Hindlimb muscle (tissue), 1 donor: ENCODE measurements around the gene CYP11A1. TPM values are rescaled to one million over a fixed set of nuclear protein-coding genes. Genes with fewer than 3 reads are reported as not detected.
A peak's percentile ranks its signal among the peaks of the same experiment; 100 is the strongest.
"Not testable (repeated sequence)": the region's sequence is repeated elsewhere in the genome, so short reads cannot be mapped to it uniquely, and the experiment has no call there.

ENCODE experiments used
- DNase-seq: peaks from one replicate; pipeline ENCODE4 v3.0.0-alpha.2; 2013
- polyA plus RNA-seq: library from polyadenylated mRNA; unstranded; fragments of 120-200 nt; gene quantifications from one replicate; pipeline ENCODE4 v1.2.1, GENCODE V29; 2013; ENCODE audit not compliant: insufficient read length

CYP11A1 gene
- polyA plus RNA-seq, 1 donor, result 1.4 TPM

DNA sequence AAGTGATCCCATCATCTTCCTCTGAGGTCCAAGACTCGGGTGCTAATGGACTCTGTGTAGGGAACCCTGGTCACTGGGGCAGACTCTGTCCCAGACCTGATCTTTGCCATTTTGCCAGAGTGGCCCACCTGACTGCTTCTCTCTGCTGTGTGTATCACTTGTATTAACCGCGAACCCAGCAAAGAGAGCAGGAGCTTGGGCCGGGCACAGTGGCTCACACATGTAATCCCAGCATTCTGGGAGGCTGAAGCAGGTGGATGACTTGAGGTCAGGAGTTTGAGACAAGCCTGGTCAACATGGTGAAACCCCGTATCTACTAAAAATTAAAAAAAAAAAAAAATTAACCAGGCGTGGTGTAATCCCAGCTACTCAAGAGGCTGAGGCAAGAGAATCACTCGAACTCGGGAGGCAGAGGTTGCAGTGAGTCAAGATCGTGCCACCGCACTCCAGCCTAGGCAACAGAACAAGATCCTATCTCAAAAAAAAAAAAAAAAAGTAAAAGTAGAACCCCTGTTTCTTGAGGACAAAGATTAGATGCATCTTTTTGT, 32.9 kb upstream of the CYP11A1 start:
- no peak for DNase-seq

DNA sequence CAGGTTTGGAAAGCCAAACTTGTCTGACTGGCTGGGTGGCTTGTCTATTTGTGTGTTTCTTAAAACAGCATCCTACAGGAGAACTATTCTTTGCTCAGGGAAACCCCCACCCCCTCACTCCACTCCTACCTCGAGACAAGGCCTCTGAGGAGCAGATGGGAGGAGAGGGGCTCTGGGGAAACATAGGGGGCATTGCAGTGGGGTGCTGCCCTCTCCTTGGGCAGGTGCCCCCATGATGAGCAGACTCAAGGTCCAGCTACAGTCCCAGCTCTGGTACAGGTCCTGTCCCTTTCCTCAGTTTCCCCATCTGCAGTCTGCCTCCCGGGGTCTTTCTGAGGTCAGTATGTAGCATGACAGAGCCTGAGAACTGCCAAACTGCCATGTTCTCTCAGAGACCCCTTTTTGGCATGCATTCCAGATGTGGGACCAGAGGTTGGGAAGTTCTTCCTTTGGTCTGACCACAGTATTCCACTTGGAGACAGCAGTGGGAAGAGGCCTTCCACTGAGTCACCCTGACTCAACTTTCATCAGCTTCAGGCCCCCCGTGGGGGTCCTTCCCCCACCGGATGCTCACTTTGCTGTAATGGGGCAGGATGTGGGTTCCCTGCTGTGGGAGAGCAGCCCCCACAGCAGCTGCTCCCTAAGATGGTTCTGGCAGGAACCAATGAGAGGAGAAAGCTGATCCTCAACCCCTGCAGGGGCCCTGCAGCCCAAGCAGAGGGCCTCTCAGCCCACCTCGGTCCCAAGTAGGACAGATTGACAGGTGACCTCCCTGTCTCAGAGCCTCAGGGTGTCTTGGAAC, 32.3 kb upstream of the CYP11A1 start:
- no peak for DNase-seq

DNA sequence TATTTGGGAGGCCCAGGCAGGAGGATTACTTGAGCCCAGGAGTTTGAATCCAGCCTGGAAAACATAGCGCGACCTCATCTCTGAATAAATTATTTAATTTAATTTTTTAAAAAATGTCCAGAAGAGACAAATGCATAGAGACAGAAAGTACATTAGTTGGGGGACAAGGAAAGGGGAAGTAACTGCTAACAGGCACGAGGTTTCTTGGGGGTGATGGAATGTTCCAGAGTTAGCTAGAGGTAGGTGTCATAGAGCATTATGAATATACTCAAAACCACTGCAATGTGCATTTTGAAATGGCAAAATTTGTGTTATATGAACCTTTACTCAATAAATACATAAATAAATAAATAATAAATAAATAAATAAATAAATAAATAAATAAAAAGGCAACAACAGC, 31.7 kb upstream of the CYP11A1 start:
- DNase-seq, result no peak

DNA sequence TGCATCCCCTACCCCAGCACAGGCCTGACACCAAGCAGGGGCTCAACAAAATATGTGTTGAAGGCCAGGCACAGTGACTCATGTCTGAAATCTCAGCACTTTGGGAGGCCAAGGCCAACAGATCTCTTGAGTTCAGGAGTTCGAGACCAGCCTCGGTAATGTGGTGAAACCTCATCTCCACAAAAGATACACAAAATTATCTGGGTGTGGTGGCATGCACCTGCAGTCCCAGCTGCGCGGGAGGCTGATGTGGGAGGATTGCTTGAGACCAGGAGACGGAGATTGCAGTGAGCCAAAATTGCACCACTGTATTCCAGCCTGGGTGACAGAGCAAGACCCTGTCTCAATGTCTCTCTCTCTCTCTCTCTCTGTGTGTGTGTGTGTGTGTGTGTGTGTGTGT, 30.7 kb upstream of the CYP11A1 start:
- DNase-seq, result no peak

DNA sequence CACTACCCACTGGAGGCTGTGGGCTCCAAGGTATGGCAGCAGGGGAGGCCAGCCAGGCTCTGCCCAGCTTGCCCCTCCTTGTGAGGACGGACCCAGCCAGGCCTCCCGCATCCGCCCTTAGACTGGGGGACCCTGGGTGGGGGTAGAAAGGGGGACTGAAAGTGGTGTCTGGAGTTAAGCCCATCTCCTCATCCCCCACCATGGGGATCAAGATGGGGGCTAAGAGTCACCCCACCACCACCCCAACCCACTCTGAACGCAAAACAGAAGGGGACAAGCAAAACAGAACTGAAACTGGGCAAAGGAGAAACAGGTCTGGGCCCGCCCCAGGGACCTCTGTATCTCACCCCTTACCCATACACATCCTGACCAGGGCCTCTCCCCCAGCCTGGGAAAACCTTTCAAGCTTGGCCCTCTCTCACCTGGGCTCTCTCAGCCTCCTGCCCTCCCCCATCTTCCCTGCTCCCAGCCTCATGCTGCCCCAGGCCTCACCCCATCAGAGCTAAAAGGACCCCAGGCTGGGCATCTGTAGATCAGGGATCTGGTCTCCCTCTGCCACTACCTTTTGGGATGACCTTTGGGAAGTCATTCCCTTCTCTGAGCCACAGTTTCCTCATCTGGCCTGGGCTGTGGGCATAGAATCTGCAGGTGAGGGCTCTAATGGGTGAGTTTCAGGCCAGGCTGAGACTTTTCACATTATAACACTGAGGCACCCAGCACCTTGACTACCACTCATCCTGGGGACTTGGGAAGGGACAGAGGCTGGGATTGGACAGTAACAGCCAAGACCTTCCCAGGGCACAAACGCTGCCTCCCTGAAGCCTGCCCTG, 30.0 kb upstream of the CYP11A1 start:
- no peak for DNase-seq

DNA sequence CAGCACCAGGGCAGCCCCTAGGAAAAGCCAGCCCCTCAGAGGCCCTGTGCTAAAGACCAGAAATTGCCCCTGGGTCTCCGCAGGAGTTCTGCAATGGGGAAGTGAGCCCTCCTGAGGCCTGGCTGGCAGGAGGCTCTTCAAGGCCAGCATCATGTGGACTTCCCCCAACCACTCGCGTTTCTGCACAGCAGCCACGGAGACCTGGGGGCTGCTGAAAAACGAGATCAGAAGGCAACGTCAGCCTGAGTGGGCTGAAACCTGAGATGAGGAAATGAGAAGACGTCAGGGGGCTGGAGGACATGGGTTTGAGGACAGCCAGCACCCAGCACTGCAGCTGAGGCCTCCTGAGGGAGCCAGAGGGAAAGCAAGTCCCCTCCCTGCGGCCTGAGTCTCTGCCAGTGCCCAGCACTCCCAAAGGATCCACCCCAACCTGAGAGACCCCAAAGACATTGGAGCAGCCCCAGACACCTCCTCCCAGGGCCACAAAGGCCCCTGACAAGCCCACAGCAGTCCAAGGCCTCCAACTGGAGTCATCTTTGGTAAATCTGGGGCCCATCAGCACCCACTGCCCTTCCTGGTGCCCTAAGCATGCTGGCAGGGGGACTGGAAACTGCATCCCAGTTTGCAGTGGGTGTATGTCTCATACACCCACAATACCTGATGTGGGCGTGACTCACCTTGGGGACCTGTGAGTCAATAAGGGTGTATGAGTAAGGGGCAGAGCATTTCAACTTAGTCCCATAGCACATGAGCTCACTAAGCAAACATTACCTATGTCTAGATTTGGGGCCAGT, 29.2 kb upstream of the CYP11A1 start:
- no peak for DNase-seq

DNA sequence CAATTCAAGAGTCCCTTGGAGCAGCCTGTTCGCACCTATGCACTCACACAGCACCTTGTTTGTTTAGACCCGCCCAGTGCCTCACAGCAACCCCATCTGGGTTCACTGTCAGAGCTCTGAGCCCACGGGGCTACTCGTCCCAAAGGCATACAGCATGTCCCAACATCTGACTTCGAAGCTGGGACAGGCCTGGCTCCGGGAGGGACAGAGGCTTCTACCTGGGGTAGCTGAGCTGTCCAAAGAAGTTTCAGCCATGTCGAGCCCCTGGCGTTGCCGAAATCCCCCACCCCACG, 28.6 kb upstream of the CYP11A1 start:
- DNase-seq, result no peak

DNA sequence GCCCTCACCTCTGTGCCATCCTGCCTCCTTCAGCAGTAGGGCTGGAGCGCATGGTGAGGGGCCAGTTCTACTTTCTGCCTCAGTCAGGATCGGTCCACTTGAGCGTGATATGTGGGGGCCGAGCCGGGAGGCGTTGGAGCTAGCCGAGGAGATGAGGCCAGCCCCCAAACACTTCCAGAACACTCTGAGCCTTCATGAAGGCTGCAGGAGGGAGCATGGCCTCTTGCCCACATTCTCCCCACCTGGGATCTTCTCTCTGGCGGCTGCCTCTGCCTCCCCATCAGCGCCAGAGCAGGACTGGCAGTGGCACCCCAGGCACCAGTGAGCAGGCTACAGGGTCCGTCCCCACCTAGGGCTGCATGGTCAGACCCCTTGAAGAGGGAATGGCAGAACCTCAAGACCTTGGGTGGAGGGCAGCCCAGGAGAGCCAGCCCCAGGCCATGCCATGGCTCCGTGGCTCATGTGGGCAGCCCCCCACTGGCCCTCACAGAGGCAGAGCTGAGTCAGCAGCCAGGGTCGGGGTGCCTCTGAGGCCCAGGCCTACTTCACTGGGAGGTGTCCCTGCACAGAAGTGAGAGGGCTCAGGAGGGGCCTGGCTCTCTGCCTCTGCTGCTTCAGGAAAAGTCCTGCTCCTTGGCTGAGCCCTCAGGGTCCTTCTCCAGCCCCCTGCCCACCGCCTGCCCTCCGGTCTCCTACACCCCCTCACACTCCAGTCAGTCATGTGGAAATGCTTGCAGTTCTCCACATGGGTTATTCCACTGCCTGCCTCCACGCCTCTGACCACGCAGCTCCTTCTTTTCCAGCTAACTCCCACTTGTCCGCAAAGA, 28.1 kb upstream of the CYP11A1 start:
- DNase-seq, result no peak

DNA sequence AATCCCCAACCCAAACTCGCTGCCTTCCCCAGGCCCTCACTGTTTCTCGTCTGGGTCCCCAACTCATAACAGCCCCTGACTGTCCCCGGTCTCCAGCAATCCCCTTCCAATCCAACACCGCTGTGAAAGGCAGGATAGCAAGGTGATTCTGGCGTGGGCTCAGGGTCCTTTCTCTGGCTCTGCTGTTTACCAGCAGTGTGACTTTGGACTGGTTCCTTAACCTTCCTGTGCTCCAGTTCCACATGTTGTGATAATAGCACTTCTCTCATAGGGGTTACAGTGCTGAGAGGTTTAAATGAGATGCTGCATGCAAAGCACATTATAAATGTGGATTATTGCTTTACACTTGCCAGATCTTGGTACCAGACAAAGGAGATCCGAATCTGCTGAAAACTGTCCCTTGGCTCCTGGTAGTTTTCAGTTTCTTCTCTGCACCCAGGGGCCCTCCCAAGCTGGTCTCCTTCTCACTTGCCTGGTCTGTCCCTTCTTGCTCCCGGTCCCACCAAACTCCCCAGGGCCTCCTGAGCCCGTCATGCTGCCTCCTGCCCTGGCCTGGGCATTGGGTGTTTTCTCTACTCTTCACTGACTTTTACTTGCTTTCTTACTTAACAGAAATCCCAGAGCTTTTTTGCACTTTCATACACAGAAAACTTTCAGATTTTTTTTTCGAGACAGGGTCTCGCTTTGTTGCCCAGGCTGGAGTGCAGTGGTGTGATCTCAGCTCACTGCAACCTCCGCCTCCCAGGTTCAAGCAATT, 26.8 kb upstream of the CYP11A1 start:
- DNase-seq, result no peak

DNA sequence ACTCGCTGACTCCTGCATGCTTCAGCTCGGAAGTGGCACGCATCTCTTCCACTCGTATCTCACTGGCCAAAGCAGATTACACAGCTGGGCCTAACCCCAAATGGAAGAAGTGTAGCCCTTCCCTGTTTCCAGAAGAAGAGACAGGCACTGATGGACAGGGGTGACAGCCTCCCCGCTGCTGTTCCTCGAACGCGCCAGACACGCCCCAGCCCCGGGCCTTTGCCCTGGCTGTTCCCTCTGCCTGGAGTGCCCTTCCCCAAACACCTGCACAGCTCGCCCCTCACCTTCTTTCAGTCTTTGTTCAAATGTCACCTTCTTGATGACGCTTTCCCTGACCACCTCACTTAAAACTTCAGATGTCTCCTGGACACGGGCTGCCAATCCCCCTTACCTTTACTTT, 26.0 kb upstream of the CYP11A1 start:
- no peak for DNase-seq

DNA sequence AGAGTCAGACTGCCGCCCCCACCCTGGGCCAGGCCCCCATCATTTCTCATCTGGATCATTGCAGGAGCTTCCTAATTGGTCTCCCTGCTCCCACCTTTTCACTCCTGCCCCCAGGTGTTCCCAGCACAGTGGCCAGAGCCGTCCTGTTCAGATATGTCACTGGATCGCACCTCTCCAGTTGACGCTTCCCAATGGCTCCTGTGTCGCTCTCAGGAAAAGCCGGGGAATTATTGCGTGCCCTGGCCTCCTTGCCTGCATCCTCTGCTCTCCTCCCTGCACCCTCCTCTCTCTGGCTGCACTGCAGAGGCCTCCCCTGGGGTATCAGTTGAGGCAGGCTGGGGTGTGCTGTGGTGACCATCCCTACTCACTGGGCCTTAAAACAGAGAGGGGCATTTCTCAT, 25.5 kb upstream of the CYP11A1 start:
- no peak for DNase-seq

DNA sequence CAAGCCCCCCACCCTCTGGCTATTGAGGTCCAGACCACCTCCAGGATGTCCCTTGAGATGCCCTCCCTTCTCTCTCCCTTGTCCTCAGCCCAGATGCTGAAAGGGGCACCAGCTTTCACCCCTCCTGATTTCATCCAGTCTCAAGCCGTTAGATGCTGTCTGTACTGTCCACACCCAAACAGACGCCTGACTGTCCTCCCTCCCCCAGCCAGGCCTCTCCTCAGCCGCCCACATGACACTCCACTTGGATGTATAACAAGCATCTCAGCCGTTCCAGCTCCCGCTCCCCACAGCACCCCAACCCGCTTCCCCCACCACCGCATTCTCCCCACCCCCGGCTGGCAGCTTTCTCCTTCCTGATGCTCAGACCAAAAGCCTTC, 25.0 kb upstream of the CYP11A1 start:
- peak; percentile 63 for DNase-seq

DNA sequence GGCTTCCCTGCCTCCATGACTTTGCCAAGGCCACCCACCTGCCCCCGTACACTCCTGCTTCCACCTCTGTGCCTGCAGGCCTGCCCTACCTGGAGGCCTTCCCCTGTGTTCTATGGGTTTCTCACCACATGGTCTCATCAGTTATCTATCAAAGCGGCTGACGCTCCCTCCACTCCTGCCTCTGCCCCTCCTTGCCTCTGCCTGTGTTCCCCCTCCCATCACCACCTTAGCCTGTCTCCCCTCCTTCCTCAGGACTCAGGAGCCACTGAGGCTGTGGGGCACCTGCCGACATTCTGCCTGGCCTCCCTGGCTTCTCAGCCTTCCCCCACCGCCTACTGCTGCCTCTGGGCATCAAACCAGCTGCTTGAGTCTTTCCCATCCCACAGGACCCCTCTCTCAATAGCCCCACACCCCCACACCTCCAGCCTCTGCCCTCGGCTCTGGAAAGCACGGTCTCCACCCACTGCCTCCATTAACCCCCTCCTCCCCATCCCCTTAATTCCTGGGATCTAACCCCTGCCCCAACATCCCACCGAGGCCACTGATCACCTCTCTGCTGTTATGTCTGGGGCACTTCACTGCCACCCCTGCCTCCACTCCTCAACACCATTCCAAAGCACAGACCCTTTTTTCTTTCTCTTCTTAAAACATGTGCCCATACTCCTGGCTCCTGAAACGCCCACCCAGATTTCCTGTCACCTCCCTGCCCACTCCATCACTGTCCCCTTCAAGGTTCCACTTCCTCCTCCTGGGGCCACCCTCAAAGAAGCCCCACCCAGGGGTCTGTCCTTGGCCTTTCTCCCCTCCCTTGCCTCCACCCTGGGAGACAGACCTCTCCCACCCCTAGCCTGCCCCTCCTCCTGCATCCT, 24.4 kb upstream of the CYP11A1 start:
- no peak for DNase-seq

DNA sequence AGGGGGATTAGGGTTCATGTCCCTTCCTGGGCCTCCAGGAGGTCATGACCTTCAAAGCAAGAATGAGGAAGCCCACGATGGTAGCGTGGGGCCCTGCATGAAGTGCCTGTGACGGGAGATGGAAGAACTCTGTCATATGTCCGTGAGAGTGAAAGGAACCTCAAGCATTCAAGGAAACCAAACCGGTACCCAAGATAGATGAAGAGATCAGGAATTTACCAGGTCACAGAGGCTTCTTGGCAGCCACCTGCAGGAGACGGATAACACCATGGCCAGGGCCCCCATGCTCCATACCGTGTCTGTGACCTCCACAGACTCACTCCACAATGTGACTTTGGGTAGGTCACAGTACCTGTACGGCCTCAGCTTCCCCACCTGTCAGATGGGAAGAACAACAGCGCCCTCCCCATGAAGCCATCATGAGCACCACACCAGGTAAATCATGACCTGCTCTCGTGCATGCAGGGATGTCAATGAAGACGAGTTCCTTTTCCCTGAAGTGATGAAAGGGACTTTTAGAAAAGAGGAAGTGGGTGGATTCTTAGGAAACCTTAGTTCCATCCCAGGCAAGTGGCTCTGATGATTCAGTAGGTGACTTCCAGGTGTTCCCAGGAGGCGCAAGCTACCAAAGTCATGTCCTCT, 23.3 kb upstream of the CYP11A1 start:
- DNase-seq, result no peak

DNA sequence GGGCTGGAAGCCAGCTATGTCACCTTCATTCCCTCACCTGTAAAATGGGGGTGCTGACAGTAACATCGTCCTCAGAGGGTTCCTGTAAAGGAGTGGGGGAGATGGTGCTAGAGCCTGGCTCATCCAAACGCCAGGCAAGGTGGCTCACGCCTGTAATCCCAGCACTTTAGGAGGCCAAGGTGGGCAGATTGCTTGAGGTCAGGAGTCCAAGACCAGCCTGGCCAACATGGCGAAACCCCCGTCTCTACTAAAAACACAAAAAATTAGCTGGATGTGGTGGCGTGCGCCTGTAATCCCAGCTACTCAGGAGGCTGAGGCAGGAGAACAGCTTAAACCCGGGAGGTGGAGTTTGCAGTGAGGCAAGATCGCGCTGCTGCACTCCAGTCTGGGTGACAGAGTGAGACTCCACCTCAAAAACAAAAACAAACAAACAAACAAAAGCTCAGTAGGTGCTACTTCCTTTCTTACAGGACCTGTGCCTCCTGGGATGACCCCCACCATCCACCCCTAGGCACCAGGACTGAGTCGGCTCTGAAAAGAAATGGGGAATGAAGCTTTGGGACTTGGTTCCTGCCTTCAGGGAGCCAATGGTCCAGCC, 22.7 kb upstream of the CYP11A1 start:
- not testable (repeated sequence) for DNase-seq

DNA sequence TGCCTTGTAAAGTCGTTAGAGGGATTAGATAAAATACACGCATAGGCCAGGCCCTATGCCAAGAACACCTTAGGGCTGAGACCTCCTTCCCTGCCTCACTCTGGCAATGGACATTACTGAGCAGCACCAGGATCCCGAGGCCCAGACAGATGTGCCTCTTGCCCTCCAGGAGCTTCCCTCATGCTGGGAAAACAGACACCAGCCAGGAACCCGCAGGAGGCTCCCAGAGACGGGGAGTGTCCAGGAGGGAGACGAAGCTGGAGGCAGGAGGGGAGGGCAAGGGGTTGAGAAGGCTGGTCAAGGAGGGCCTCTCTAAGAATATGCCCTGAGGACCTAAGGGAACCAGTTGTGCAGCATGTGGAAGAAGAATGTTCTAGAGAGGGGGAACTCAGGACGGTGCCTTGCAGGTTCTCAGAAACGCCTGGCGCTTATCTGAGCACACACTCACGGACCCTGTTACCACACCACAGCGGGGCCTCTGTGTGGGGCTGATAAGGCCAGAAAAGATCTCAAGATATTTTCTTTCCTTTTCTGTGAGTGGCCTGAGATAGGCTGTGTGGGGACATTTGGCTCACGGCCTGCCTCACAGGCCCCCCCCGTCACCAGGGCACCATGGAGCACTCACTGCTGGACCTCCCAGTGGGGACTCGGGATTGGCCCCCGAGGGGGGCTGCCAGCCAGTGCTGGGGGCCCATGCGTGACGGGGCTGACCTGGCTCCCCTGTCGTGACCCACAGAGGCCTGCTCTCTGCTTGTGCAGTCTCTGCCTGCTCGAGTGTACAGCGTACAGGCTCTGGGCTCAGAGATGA, 22.0 kb upstream of the CYP11A1 start:
- no peak for DNase-seq

DNA sequence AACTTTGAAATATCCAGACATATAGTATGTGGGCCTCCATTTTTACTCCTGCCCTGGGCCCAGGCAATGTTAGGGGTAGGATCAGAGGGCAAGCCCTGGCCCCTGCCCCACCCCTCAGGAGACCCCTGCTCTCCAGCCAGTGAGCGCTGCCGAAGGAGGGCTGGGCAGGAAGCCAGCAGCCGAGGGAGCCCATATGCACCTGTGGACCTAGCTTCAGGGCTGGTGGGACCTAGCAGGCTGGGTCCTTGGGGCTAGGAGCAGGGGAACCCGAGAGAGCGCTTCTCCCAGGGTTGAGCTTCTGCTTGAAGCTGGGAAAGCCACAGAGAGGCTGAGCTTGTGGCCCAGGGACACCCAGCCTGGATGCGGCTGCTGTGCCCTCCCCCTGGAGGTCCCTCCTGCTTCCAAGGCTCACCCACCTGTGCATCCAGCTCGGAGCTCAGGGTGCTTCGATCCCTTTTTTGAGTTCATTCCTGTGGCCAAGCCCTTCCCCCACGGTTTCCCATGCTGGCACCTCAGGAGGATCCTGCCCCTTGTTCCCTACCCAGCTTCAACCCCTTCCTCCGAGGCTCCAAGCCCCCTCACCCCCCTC, 21.0 kb upstream of the CYP11A1 start:
- no peak for DNase-seq
